CD14-positive monocyte (primary cell): ENCODE measurements around the gene CLEC4M. TPM values are rescaled to one million over a fixed set of nuclear protein-coding genes. Genes with fewer than 3 reads are reported as not detected.

Experiments used
- DNase-seq, 3 donors: peaks; one replicate each; pipeline ENCODE4 v3.0.0-alpha.2; 2011 to 2022
- H2AFZ ChIP-seq: 2 replicates; pipeline ENCODE4 v1.6.0; 2012; ENCODE audit warnings: mild to moderate bottlenecking, low read depth, low read length, inconsistent platforms; ENCODE audit not compliant: insufficient read depth, poor library complexity, severe bottlenecking
- H3K27ac ChIP-seq, 2 donors: 1 replicate in 1 of 2; 2 replicates in 1 of 2; pipeline ENCODE4 v1.5.1; 2012 to 2013; ENCODE audit warnings: low read length in 2 of 2, control low read depth in 1 of 2, inconsistent platforms in 1 of 2, low read depth in 1 of 2, mild to moderate bottlenecking in 1 of 2
- H3K27me3 ChIP-seq, 2 donors: one replicate each; pipeline versions ENCODE4 v1.6.0 to v1.6.1; 2011 to 2013; ENCODE audit warnings: low read length in 2 of 2; ENCODE audit not compliant: control insufficient read depth in 2 of 2, insufficient read depth in 2 of 2
- H3K36me3 ChIP-seq, 2 donors: replicated peaks in 1 of 2; 1 replicate in 1 of 2; 2 replicates in 1 of 2; pipeline versions ENCODE4 v1.5.1 to v1.6.1; 2012 to 2013; ENCODE audit warnings: low read length in 2 of 2, control low read depth in 1 of 2, inconsistent platforms in 1 of 2, mild to moderate bottlenecking in 1 of 2; ENCODE audit not compliant: insufficient read depth in 2 of 2, control insufficient read depth in 1 of 2
- H3K4me1 ChIP-seq, 2 donors: 1 replicate in 1 of 2; 2 replicates in 1 of 2; pipeline versions ENCODE4 v1.5.1 to v1.6.1; 2012 to 2013; ENCODE audit warnings: low read length in 2 of 2, control low read depth in 1 of 2, inconsistent platforms in 1 of 2, mild to moderate bottlenecking in 1 of 2, moderate library complexity in 1 of 2; ENCODE audit not compliant: insufficient read depth in 2 of 2, control insufficient read depth in 1 of 2
- H3K4me2 ChIP-seq: replicated peaks from 2 replicates; pipeline ENCODE3; 2012; ENCODE audit warnings: low read length, moderate library complexity, mild to moderate bottlenecking; ENCODE audit not compliant: poor library complexity, severe bottlenecking; ENCODE audit errors: extremely low read depth
- H3K4me3 ChIP-seq, 3 experiments: fragments of 200-600 bp in 1 of 3; sonication (generic) in 1 of 3; replicated peaks in 1 of 3; 1 replicate in 2 of 3; 2 replicates in 1 of 3; pipeline ENCODE4 v1.5.1; 2011 to 2013; ENCODE audit warnings: low read length in 3 of 3, mild to moderate bottlenecking in 3 of 3, control low read depth in 2 of 3, low read depth in 2 of 3, inconsistent platforms in 1 of 3, moderate library complexity in 1 of 3
- H3K79me2 ChIP-seq: 2 replicates; pipeline ENCODE4 v1.6.0; 2012; ENCODE audit warnings: mild to moderate bottlenecking, control low read depth, inconsistent platforms, low read length, moderate library complexity; ENCODE audit not compliant: insufficient read depth
- H3K9ac ChIP-seq: 2 replicates; pipeline ENCODE4 v1.6.0; 2017; ENCODE audit warnings: low read length, mild to moderate bottlenecking; ENCODE audit not compliant: insufficient read depth, poor library complexity, severe bottlenecking
- H3K9me3 ChIP-seq, 2 donors: replicated peaks in 1 of 2; 1 replicate in 1 of 2; 2 replicates in 1 of 2; pipeline versions ENCODE4 v1.5.1 to v1.6.1; 2012 to 2013; ENCODE audit warnings: low read length in 2 of 2, control low read depth in 1 of 2; ENCODE audit not compliant: control insufficient read depth in 1 of 2, insufficient read depth in 1 of 2
- H4K20me1 ChIP-seq: 2 replicates; pipeline ENCODE4 v1.6.0; 2012; ENCODE audit warnings: mild to moderate bottlenecking, low read length, control low read depth, moderate library complexity; ENCODE audit not compliant: insufficient read depth
- H3K27ac Mint-ChIP-seq, 7 donors: one replicate each; pipeline ENCODE4 v1.8.0; 2020; ENCODE audit warnings: mild to moderate bottlenecking in 7 of 7, mixed read lengths in 7 of 7, moderate library complexity in 6 of 7, inconsistent platforms in 2 of 7
- H3K27me3 Mint-ChIP-seq, 3 donors: one replicate each; pipeline ENCODE4 v1.8.0; 2021 to 2022; ENCODE audit warnings: low read depth in 3 of 3, mild to moderate bottlenecking in 3 of 3, mixed read lengths in 3 of 3, moderate library complexity in 3 of 3, inconsistent platforms in 1 of 3
- H3K36me3 Mint-ChIP-seq, 2 donors: one replicate each; pipeline ENCODE4 v1.8.0; 2020; ENCODE audit warnings: mixed read lengths in 2 of 2, inconsistent platforms in 1 of 2, mild to moderate bottlenecking in 1 of 2
- H3K4me1 Mint-ChIP-seq: one replicate; pipeline ENCODE4 v1.8.0; 2020; ENCODE audit warnings: mild to moderate bottlenecking, mixed read lengths
- H3K4me3 Mint-ChIP-seq, 2 donors: one replicate each; pipeline ENCODE4 v1.8.0; 2020; ENCODE audit warnings: mild to moderate bottlenecking in 2 of 2, mixed read lengths in 2 of 2, moderate library complexity in 1 of 2
- H3K9me3 Mint-ChIP-seq, 7 donors: one replicate each; pipeline ENCODE4 v1.8.0; 2020 to 2022; ENCODE audit warnings: mixed read lengths in 7 of 7, mild to moderate bottlenecking in 6 of 7, moderate library complexity in 6 of 7, inconsistent platforms in 2 of 7
- CTCF ChIP-seq: fragments of 200-600 bp; IDR thresholded peaks from one replicate; pipeline ENCODE4 v1.8.0; 2022; ENCODE audit warnings: antibody characterized with exemption, mild to moderate bottlenecking
- WGBS: methylation state at CpG from one replicate; pipeline ENCODE4 v1.1.5; 2013; ENCODE audit warnings: missing lambda C conversion rate; ENCODE audit not compliant: insufficient coverage; 5-methylcytosine and 5-hydroxymethylcytosine counted together
- intact Hi-C, 2 donors: fragments of 100-400 bp; cut with micrococcal nuclease; formaldehyde crosslinking; loops; one replicate each; pipeline versions ENCODE4 v1.15.0 to v1.15.1; 2023
- polyA plus RNA-seq, 3 donors: library from polyadenylated mRNA; depleted of rRNA in 1 of 3; unstranded in 2 of 3; stranded (reverse) in 1 of 3; fragments of 300-500 nt in 2 of 3; fragments of >200 nt in 1 of 3; fragmentation: Illumina TruSeq in 2 of 3; gene quantifications; 1 replicate in 2 of 3; 2 replicates in 1 of 3; pipeline ENCODE4 v1.2.3, GENCODE V29; 2012 to 2021

CLEC4M gene
- polyA plus RNA-seq, 3 donors, result not detected

GRCh38 chr19:7731218-7731595, 31.8 kb upstream of the CLEC4M start:
- no peak for DNase-seq
- 77% methylated on average over 38 of the region's 39 CpGs for WGBS
- peak overlapping the region in 1 of 7 donors; percentile 56 for H3K27ac Mint-ChIP-seq

GRCh38 chr19:7731615-7732014, 31.4 kb upstream of the CLEC4M start:
- intact Hi-C loops, result no loop called here
- peaks cover 0 to 6% (median 0%) of the 10 kb centered on the region in 7 donors for H3K9me3 Mint-ChIP-seq
- no peak for TF ChIP-seq CTCF
- Histone ChIP-seq H3K9me3 (no peaks in the 10 kb centered on the region), H3K27me3 (peaks cover 0 to 3% of the 10 kb centered on the region in 2 donors), H3K27ac (no peak overlapping the region), H3K4me3 (no peak overlapping the region), H3K9ac (no peak overlapping the region), H3K36me3 (no peaks in the 10 kb centered on the region), H2AFZ (no peak overlapping the region), H3K79me2 (no peaks in the 10 kb centered on the region), H3K4me1 (peaks cover 50 to 71% of the 10 kb centered on the region in 2 donors), H4K20me1 (no peaks in the 10 kb centered on the region), H3K4me2 (no peak overlapping the region)
- H3K36me3 Mint-ChIP-seq, result peaks cover 0 to 13% of the 10 kb centered on the region in 2 donors
- 90% methylated on average over 4 of the region's 5 CpGs for WGBS
- peak overlapping the region in 1 of 7 donors; percentile 56 for H3K27ac Mint-ChIP-seq
- peak overlapping the region in 1 of 2 donors; percentile 30 for H3K4me3 Mint-ChIP-seq
- H3K27me3 Mint-ChIP-seq, result peaks cover 2 to 22% (median 19%) of the 10 kb centered on the region in 3 donors
- peaks cover 61% of the 10 kb centered on the region for H3K4me1 Mint-ChIP-seq
- DNase-seq, result no peak

More at GRCh38 chr19:7731218-7731595, 31.8 kb upstream of the CLEC4M start:
- H4K20me1 ChIP-seq, result no peaks in the 10 kb centered on the region
- intact Hi-C loops, result no loop called here
- H3K79me2 ChIP-seq, result no peaks in the 10 kb centered on the region
- H3K4me1 ChIP-seq, result peaks cover 50 to 69% of the 10 kb centered on the region in 2 donors
- Mint-ChIP-seq H3K27me3 (peaks cover 2 to 22% (median 16%) of the 10 kb centered on the region in 3 donors), H3K4me1 (peaks cover 59% of the 10 kb centered on the region), H3K4me3 (peak overlapping the region in 1 of 2 donors; percentile 30), H3K9me3 (peaks cover 0 to 6% (median 0%) of the 10 kb centered on the region in 7 donors), H3K36me3 (peaks cover 0 to 13% of the 10 kb centered on the region in 2 donors)
- peaks cover 0 to 3% of the 10 kb centered on the region in 2 donors for H3K27me3 ChIP-seq
- H3K9ac ChIP-seq, result no peak overlapping the region
- H3K27ac ChIP-seq, result no peak overlapping the region
- no peak overlapping the region for H2AFZ ChIP-seq
- H3K36me3 ChIP-seq, result no peaks in the 10 kb centered on the region
- H3K4me2 ChIP-seq, result peak overlapping the region; percentile 83
- H3K9me3 ChIP-seq, result no peaks in the 10 kb centered on the region
- no peak for TF ChIP-seq CTCF
- H3K4me3 ChIP-seq, result no peak overlapping the region
